Measurements from ENCODE around the gene SPON2. TPM values are rescaled to one million over a fixed set of nuclear protein-coding genes. Genes with fewer than 3 reads are reported as not detected.
A peak's percentile ranks its signal among the peaks of the same experiment; 100 is the strongest.

SPON2 gene
- total RNA-seq, 4 donors from 2014 or later = 39.3 to 91.0 (median 45.5) TPM

GRCh38 chr4:1169171-1169671 lies 3.2 kb downstream of the SPON2 start:
- Histone ChIP-seq H3K27ac (no peak overlapping the region), H3K9me3 (no peaks in the 10 kb centered on the region), H3K27me3 (peaks cover 0 to 29% of the 10 kb centered on the region in 2 donors), H3K4me1 (peaks cover 0 to 62% (median 29%) of the 10 kb centered on the region in 4 donors), H3K36me3 (peaks cover 0 to 8% (median 0%) of the 10 kb centered on the region in 3 donors), H3K4me3 (no peak overlapping the region)
- 84 to 90% methylated on average over 12 to 17 of the region's 17 CpGs for WGBS, 2 donors
- TF ChIP-seq EP300 (IDR thresholded peaks at IDR 0.05) = no peak
- TF ChIP-seq POLR2A (IDR thresholded peaks at IDR 0.05) = no peak
- no peak for TF ChIP-seq CTCF (IDR thresholded peaks at IDR 0.05)
- DNase-seq (ENCODE audit: low spot score in 2 of 2) = no peak

DNA sequence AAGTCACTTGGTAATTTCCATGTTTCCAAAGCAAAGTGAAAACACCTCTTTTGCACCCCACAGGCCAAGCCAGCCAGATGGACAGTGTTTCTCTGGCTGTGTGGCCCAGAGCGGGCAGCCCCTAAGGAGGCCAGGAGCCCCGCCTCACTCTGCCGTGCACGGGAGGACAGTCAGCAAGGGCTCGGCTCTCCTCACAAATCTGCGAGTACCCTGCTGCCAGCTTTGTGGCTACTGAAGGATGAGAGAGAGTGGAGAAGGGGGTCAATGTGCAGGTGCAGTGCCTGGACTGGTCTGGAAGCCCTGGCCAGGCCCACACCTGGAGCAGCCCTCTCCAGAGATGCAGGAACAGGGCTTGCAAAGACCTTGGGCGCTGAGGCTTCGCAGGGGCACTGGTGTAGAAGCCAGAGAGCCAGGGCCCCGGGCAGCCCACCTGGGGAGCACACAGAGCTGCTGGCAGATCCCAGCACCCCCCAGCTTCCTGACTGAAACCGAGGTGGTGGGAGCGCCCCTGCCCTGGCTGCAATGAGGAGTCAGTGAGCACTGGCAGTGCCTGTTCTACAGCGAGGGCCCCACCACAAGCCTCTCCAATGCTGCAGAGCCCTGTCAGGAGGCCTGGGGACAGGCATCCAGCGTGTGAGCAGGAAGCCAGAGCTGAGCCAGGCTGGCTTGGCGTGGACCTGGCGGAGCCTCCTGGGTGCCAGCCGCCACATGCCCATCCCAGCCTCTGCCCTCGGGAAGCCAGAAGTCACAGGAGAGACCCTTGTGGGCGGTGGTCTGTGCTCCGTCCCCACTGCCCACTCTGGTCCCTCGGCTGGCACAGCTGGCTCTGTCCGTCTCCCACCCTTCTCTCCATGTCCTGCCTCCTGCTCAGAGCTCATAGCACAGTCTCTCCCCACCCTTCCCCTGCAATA lies 3.9 kb downstream of the SPON2 start:
- peak overlapping the region in 1 of 4 donors; percentile 81 for H3K4me3 ChIP-seq
- H3K4me1 ChIP-seq = peaks cover 0 to 55% (median 27%) of the 10 kb centered on the region in 4 donors
- no peak overlapping the region for H3K27ac ChIP-seq
- peaks cover 0 to 8% (median 0%) of the 10 kb centered on the region in 3 donors for H3K36me3 ChIP-seq
- peaks cover 0 to 29% of the 10 kb centered on the region in 2 donors for H3K27me3 ChIP-seq
- DNase-seq (ENCODE audit: low spot score in 2 of 2) = no peak
- WGBS, 2 donors = 80 to 81% methylated on average over 19 to 21 of the region's 21 CpGs
- TF ChIP-seq POLR2A (IDR thresholded peaks at IDR 0.05) = no peak
- TF ChIP-seq CTCF (IDR thresholded peaks at IDR 0.05) = no peak
- no peak for TF ChIP-seq EP300 (IDR thresholded peaks at IDR 0.05)
- no peaks in the 10 kb centered on the region for H3K9me3 ChIP-seq

DNA sequence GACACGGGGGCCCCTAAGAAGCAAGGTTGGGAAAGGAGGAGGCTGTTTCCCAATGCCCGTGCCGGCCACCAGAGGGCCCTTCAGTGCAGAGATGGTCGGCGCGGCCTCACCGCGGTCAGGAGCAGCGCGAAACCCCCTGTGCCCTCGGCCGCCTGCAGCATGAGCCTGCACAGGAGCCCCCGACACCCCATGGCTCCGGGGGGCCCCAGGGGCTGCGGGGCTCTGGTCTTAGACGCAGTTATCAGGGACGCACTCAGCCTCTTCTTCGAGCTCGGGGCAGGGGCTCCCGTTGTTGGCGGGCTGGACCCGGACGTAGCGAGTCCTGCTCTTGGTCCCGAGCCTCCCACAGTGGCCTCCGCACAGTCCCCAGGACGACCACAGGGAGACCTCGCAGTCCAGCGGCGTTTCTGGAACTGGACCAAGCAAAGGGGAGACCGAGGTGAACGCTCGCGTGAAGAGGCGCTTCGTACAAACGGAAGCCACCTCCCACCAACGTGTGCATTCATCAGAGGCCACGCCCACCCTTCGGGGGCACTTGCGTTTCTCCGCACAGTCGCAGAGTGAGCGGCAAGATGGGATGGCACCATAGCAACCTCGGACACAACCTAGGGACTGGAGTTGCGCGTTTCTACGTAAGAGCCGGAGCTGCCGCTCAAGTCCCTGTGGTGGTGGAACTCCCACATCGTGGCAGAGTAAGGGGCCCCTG lies 5.0 kb downstream of the SPON2 start:
- peak in 1 of 2 donors; percentile 9 for TF ChIP-seq POLR2A (IDR thresholded peaks at IDR 0.05)
- peak; percentile 88 to 97 (median 95) for TF ChIP-seq CTCF (IDR thresholded peaks at IDR 0.05)
- peak in 1 of 2 donors; percentile 56 for TF ChIP-seq EP300 (IDR thresholded peaks at IDR 0.05)
- peak; percentile 71 to 79 for DNase-seq (ENCODE audit: low spot score in 2 of 2)
- WGBS, 2 donors = 3 to 15% methylated on average over 24 to 36 of the region's 51 CpGs
- Histone ChIP-seq H3K27ac (peak overlapping the region in 2 of 4 donors; percentile 60 to 70), H3K4me3 (peak overlapping the region; percentile 44 to 81 (median 68)), H3K27me3 (peaks cover 0 to 27% of the 10 kb centered on the region in 2 donors), H3K9me3 (no peaks in the 10 kb centered on the region), H3K36me3 (peaks cover 0 to 8% (median 0%) of the 10 kb centered on the region in 3 donors), H3K4me1 (peaks cover 0 to 45% (median 22%) of the 10 kb centered on the region in 4 donors)

GRCh38 chr4:1166509-1167243 lies 5.7 kb downstream of the SPON2 start:
- H3K27ac ChIP-seq = peak overlapping the region in 2 of 4 donors; percentile 60 to 70
- WGBS, 2 donors = 42 to 54% methylated on average over 21 to 24 of the region's 24 CpGs
- H3K4me1 ChIP-seq = peaks cover 0 to 38% (median 15%) of the 10 kb centered on the region in 4 donors

More at GRCh38 chr4:1166509-1167243, 5.7 kb downstream of the SPON2 start:
- no peak for DNase-seq (ENCODE audit: low spot score in 2 of 2)
- Histone ChIP-seq H3K4me3 (peak overlapping the region in 2 of 4 donors; percentile 64 to 81), H3K9me3 (no peaks in the 10 kb centered on the region), H3K36me3 (peaks cover 0 to 8% (median 0%) of the 10 kb centered on the region in 3 donors), H3K27me3 (peaks cover 0 to 19% of the 10 kb centered on the region in 2 donors)
- TF ChIP-seq POLR2A (IDR thresholded peaks at IDR 0.05) (no peak), EP300 (IDR thresholded peaks at IDR 0.05) (no peak), CTCF (IDR thresholded peaks at IDR 0.05) (no peak)

Measured in tibial nerve (tissue), 4 donors.